A673 (cell line): Measurements from ENCODE around the gene EXOC3L4.

Source experiments
- EZH2 ChIP-seq: fragments of 200-600 bp; sonication (generic); IDR thresholded peaks from 2 replicates; pipeline ENCODE4 v1.6.1; 2017; ENCODE audit warnings: borderline replicate concordance, low read depth, mild to moderate bottlenecking, mixed read lengths, antibody characterized with exemption, low read length; ENCODE audit not compliant: poor library complexity, severe bottlenecking
- TF ChIP-seq, protein P1 (sequence below): fragments of 300-800, 200-600 bp; sonication (generic); conservative IDR thresholded peaks from 2 replicates; pipeline ENCODE4 v1.5.1; 2017; ENCODE audit warnings: low read depth, mild to moderate bottlenecking, antibody characterized with exemption, low read length, moderate library complexity, mixed read lengths

DNA sequence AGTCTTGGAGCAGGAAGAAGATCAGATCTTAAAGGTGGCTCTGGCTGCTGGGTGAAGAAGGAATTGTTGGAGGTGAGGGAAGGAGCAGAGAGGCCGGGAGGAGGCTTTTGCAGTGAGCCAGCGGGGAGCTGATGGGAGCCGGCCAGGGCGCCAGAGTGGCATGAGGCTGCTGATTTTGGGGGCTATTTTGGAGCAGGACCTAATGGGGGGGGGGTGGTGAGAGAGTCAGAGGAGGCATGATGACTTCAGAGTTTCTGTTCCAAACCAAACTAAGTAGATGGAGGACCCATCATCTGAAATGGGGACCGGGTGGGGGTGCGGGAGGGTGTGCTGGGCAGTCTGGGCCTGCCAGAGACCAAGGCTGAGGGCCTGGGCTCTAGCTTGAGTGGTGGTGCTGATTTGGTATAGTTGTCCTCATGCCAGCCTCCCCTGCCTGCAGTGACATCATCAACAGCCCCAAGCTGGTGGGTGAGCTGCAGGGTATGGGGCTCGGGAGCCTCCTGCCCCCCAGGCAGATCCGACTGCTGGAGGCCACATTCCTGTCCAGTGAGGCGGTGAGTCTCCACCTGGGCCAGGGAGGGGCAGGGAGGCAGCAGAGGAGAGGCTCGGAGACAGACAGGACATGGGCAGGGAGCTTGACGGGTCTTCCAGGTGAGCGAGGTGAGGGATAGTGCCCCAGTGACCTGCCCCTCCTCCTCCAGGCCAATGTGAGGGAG lies 34.9 kb downstream of the EXOC3L4 start:
- TF ChIP-seq, protein P1, sequence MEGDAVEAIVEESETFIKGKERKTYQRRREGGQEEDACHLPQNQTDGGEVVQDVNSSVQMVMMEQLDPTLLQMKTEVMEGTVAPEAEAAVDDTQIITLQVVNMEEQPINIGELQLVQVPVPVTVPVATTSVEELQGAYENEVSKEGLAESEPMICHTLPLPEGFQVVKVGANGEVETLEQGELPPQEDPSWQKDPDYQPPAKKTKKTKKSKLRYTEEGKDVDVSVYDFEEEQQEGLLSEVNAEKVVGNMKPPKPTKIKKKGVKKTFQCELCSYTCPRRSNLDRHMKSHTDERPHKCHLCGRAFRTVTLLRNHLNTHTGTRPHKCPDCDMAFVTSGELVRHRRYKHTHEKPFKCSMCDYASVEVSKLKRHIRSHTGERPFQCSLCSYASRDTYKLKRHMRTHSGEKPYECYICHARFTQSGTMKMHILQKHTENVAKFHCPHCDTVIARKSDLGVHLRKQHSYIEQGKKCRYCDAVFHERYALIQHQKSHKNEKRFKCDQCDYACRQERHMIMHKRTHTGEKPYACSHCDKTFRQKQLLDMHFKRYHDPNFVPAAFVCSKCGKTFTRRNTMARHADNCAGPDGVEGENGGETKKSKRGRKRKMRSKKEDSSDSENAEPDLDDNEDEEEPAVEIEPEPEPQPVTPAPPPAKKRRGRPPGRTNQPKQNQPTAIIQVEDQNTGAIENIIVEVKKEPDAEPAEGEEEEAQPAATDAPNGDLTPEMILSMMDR = no peak
- no peak for TF ChIP-seq EZH2
